Motor neuron (in vitro differentiated cells): Measurements from ENCODE around the gene DNASE1L2. TPM values are rescaled to one million over a fixed set of nuclear protein-coding genes. Genes with fewer than 3 reads are reported as not detected.
A peak's percentile ranks its signal among the peaks of the same experiment; 100 is the strongest.

Source experiments
- ATAC-seq, 8 experiments: fragments of 200-7000 bp; cut with Tn5 transposase; replicated peaks in 6 of 8; 2 replicates each; pipeline ENCODE4 v1.8.0; 2021; ENCODE audit warnings: mild to moderate bottlenecking in 8 of 8, moderate library complexity in 8 of 8
- H3K27ac ChIP-seq, 2 donors: fragments of 250-450 bp; sonication (Bioruptor Pico); 2 replicates each; pipeline ENCODE4 v1.9.0; 2021; ENCODE audit warnings: antibody characterized with exemption in 2 of 2, mild to moderate bottlenecking in 2 of 2, moderate library complexity in 1 of 2
- H3K4me1 ChIP-seq, 2 donors: fragments of 250-450 bp; sonication (Bioruptor Pico); replicated peaks in 1 of 2; 2 replicates each; pipeline ENCODE4 v1.6.1; 2021; ENCODE audit warnings: antibody characterized with exemption in 2 of 2, mild to moderate bottlenecking in 2 of 2, moderate library complexity in 1 of 2
- H3K4me3 ChIP-seq, 5 donors: fragments of 250-450 bp; sonication (Bioruptor Pico); 2 replicates each; pipeline ENCODE4 v1.9.0; 2021; ENCODE audit warnings: antibody characterized with exemption in 5 of 5, mild to moderate bottlenecking in 5 of 5, moderate library complexity in 4 of 5
- WGBS, 10 experiments: fragments of 450-650 bp; shearing (Covaris generic); methylation state at CpG; one replicate each; pipeline ENCODE4 v1.0.0; 2022; 5-methylcytosine and 5-hydroxymethylcytosine counted together
- in situ Hi-C, 9 experiments: fragments of 400-800 bp; cut with MboI; loops; one replicate each; pipeline ENCODE4 v1.15.0; 2021; ENCODE audit warnings: low sequenced_read_pairs in 9 of 9, low pct_unique_long_range_greater_than_20kb in 2 of 9; ENCODE audit not compliant: unreplicated experiment in 9 of 9
- total RNA-seq, 8 experiments: library from RNA; unstranded; fragments of 300-600 nt; gene quantifications; 2 replicates each; pipeline versions ENCODE4 v1.2.3 to v1.2.4, GENCODE V29; 2022

Gene DNASE1L2
- total RNA-seq, 8 experiments from 2014 or later: 0.61 to 3.0 (median 1.2) TPM

DNA sequence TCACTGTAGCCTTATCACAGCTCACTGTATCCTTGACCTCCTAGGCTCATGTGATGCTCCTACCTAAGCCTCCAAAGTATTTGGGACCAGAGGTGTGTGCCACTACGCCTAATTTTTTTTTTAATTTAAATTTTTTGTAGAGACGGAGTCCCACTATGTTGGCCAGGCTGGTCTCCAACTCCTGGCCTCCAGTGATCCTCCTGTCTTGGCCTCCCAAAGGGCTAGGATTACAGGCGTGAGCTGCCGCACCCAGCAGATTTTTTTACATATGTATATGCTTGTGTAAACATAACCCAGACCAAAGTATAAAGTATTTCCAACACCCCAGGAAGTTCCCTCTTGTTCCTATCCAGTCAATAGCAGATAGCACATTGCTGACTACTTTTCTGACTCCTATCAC lies 19.9 kb upstream of the DNASE1L2 start:
- in situ Hi-C loops: no loop called here
- Histone ChIP-seq H3K4me3 (no peak overlapping the region), H3K27ac (peak overlapping the region in 1 of 2 donors; percentile 91), H3K4me1 (peaks cover 14 to 17% of the 10 kb centered on the region in 2 donors)
- 82 to 100% (median 92%) methylated on average over 1 to 4 of the region's 4 CpGs; no CpG with 5 or more reads in 5 of the 10 experiments for WGBS, 10 experiments
- no peak for ATAC-seq

DNA sequence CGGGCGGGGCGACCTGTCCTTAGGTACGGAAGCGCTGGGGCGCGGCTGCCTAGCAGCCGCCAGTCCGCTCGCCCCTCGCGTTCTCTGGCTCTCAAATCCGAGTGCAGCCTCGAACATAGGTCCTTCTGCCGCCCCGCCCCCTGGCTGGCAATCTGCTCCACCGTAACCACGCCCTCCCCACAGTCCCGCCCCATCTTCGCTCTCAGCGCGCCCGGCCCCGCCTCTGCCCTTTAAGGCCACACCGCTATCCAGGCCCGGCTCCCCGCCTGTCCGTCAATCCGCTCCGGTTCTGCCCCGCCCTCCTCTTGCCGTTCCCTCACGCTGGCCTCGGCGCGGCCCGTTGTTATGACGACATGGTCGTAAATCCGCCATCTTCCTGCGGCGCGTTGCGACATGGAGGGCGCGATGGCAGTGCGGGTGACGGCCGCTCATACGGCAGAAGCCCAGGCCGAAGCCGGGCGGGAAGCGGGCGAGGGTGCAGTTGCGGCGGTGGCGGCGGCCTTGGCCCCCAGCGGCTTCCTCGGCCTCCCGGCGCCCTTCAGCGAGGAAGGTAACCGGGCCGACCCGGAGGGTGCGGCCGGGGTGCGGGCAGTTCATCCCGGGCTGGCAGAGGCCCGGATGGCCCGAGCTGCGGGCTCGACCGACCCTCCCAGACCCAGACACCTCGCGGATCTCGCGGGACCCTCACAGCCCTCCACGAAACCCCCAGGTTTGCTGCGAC lies 12.9 kb upstream of the DNASE1L2 start, which contains the start of gene E4F1:
Gene E4F1 (plus strand): TSS at position 371 of the 721 bp plus-strand sequence. CDS start 23 bp downstream, at position 394.
- peak within 1 kb of the TSS; percentile 80 to 91 for H3K27ac ChIP-seq
- 0 to 2% methylated on average over 5 to 13 of the region's 82 CpGs; no CpG with 5 or more reads in 8 of the 10 experiments for WGBS, 10 experiments
- in situ Hi-C loops: no loop called here
- peak within 1 kb of the TSS; percentile 70 to 92 (median 77) for H3K4me3 ChIP-seq
- ATAC-seq: peak; percentile 93 to 98 (median 96)
- peaks cover 10 to 11% of the 10 kb centered on the region in 2 donors for H3K4me1 ChIP-seq

DNA sequence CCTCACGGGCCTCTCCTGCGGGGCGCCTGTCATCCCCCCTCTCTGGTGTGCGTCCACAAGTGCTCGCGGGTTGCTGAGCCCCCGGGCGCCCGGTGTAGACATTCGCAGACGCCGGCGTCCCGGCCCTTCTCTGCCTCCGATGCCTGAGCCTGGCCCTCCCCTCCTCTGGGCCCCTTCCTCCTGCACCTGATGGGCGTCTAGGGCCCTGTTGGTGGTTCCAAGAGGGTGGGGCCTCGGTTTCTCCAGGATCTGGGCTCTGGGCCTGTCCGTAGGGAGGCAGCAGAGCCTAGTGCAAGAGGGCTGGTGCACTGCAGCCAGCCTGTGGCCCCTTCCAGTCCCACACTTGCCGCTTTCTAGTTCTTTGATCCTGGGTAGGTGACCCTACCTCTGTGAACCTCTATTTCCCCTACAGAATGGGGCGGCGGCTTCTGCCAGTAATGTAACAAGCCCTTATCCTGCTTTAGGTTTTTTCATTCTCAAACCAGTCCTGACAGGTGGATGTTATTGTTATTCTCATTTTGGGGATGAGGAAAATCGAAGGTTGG lies 12.2 kb upstream of the DNASE1L2 start:
- Histone ChIP-seq H3K4me1 (peaks cover 10 to 11% of the 10 kb centered on the region in 2 donors), H3K4me3 (peak overlapping the region; percentile 70 to 92 (median 77)), H3K27ac (peak overlapping the region; percentile 80 to 91)
- in situ Hi-C loops: no loop called here
- 0 to 31% (median 13%) methylated on average over 2 to 6 of the region's 22 CpGs; no CpG with 5 or more reads in 6 of the 10 experiments for WGBS, 10 experiments
- peak in 3 of 8 experiments; percentile 23 to 45 (median 36) for ATAC-seq

DNA sequence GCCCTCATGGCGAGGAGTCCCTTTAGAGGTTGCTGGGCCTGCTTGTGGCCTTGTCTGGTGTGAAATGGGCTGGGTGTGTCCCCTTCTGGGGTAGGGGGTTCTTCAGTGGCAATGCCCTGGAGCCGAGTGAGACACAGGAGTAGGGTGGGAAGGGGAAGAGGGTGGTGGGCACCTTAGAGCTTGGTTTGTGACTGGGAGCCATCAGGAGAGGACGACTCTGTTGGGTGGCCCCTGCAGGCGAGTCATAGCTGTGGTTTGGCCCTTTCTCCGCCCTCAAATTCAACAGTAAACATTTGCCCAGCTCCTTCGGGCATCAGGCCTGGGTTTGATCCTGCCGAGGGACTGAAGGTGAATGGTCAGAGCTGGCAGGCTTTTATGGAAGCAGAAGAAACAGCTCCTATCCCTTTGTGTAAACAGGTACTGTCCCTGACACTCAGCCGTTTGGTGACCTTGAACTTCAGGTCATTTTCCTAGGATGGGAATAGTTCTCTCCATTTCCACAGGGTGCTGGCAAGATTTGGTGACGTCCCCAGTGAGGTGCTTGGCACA lies 9.9 kb upstream of the DNASE1L2 start:
- Histone ChIP-seq H3K4me1 (peaks cover 10 to 11% of the 10 kb centered on the region in 2 donors), H3K4me3 (no peak overlapping the region), H3K27ac (no peak overlapping the region)
- 76 to 96% (median 85%) methylated on average over 1 to 4 of the region's 9 CpGs; no CpG with 5 or more reads in 4 of the 10 experiments for WGBS, 10 experiments
- in situ Hi-C loops: no loop called here
- ATAC-seq: no peak

DNA sequence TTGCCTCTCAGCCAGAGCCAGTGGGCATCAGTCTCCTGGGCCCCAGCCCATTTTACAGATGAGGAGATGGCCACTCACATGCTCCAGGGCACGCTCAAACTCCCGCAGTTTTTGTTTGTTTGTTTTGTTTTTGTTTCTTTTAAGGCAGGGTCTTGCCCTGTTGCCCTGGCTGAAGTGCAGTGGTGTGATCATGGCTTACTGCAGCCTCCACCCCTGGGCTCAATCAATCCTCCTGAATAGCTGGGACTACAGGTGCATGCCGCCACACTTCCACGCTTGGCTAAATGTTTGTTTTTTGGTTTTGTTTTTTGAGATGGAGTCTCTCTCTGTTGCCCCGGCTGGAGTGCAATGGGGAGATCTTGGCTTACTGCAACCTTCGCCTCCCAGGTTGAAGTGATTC lies 9.3 kb upstream of the DNASE1L2 start:
- Histone ChIP-seq H3K27ac (no peak overlapping the region), H3K4me3 (no peak overlapping the region), H3K4me1 (peaks cover 10 to 11% of the 10 kb centered on the region in 2 donors)
- ATAC-seq: no peak
- 81 to 100% (median 93%) methylated on average over 1 to 5 of the region's 6 CpGs; no CpG with 5 or more reads in 5 of the 10 experiments for WGBS, 10 experiments
- in situ Hi-C loops: no loop called here

DNA sequence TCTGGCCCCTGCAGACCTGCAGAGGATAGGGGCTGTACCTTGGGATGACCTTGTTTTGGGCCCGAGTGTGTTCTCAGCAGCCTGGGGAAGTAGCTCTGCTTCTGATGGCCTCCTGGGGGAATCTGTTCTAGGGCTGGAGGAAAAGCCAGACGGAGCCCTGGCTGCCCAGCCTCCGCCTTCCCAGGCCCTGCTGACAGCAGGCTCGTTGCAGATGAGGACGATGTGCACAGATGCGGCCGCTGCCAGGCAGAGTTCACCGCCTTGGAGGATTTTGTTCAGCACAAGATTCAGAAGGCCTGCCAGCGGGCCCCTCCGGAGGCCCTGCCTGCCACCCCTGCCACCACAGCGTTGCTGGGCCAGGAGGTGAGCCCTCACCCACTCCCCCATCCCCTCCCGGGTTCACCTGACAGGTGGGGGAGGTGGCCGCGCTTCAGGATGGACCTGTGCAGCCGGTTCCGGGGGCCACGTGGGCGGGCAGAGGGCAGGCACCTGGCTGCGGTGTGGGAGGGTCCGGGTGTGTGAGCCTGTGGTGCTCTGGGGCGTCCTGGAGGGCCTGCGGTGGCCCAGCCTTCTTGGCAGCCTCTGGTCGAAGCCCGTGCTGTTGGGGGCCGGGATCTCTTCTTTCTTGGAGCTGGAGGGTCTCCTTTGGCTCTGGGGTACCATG lies 8.0 kb upstream of the DNASE1L2 start:
- no peak overlapping the region for H3K27ac ChIP-seq
- H3K4me3 ChIP-seq: no peak overlapping the region
- peaks cover 10 to 11% of the 10 kb centered on the region in 2 donors for H3K4me1 ChIP-seq
- in situ Hi-C loops: no loop called here
- no peak for ATAC-seq
- whole genome bisulfite sequencing, 10 experiments: 80 to 100% (median 100%) methylated on average over 1 of the region's 25 CpGs; no CpG with 5 or more reads in 7 of the 10 experiments

DNA sequence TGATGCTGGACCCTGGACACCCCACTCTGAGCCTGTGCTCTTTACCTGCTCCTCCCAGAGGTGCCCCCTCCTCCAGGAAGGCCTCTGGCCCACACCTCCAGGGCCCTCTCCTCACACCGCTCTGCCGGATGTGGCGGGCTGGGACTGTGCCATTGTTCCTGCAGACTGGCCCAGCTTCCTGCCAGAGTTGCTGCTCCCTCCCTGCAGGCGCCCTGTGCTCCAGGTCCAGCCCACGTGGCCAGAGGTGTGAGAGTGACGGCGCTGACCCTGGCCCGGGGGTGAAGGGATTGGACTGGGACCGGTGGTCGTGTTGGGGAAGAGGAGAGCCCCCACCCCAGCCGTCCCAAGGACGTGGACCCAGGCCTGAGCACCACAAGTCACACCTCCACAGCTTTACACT lies 7.2 kb upstream of the DNASE1L2 start:
- WGBS, 10 experiments: 90 to 100% methylated on average over 2 to 8 of the region's 12 CpGs; no CpG with 5 or more reads in 8 of the 10 experiments
- no peak for ATAC-seq
- Histone ChIP-seq H3K27ac (no peak overlapping the region), H3K4me1 (peaks cover 10 to 11% of the 10 kb centered on the region in 2 donors), H3K4me3 (no peak overlapping the region)
- in situ Hi-C loops: no loop called here

DNA sequence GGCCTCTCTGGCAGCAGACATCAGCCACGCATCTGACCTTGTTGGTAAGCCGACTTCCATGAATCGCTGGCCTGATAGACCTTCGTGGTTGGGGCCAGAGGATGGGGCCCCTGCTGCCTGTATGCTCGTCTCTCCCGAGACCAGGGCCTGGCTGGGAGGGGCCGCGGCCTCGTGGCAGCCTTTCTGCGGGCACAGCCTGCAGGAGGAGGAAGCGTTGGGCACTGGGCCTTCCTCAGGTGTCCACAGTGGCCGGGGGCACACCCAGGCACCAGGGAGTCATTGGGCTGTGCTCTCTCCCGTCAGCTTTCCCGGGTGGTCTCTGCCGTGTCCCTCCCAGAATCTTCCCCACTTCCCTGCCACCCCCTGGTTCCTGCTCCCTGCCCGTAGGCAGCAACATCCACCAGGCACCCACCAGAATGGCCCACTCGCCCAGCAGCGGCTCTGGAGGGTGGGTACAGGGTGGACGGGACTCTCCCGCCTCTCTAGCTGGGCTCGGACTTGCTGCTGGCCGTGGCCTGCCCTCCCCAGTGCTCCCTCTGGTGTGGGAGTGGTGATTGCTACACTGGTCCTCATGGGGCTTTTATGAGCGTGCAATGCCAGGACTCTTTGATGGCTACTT lies 6.5 kb upstream of the DNASE1L2 start:
- H3K4me3 ChIP-seq: no peak overlapping the region
- in situ Hi-C loops: no loop called here
- H3K4me1 ChIP-seq: peaks cover 5% of the 10 kb centered on the region in 2 donors
- WGBS, 10 experiments: 80 to 100% (median 100%) methylated on average over 1 to 11 of the region's 23 CpGs; no CpG with 5 or more reads in 4 of the 10 experiments
- no peak overlapping the region for H3K27ac ChIP-seq
- no peak for ATAC-seq

DNA sequence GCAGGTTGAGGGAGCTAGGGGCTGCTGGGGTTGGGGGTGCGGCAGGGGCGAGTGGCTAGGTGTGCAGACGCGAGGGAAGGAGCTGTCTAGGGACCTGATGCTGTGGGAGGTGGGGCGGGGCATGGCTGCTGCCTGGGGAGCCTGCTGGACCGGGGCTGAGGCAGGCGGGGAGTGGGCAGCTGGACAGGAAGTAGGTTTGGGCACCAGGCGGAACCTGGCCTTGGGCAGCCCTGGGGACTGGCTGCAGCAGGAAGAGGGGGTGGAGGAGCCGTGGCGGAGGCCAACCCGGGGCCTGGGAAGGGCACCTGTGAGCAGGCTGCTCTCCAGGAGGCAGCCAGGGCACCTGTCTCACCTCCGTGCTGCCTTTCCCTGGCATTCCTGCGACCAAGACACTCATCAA lies 5.9 kb upstream of the DNASE1L2 start:
- H3K4me1 ChIP-seq: no peaks in the 10 kb centered on the region
- H3K27ac ChIP-seq: peak overlapping the region in 1 of 2 donors; percentile 51
- no peak overlapping the region for H3K4me3 ChIP-seq
- in situ Hi-C loops: no loop called here
- no CpG with 5 or more reads among the region's 13 CpGs for WGBS, 10 experiments
- ATAC-seq: no peak

DNA sequence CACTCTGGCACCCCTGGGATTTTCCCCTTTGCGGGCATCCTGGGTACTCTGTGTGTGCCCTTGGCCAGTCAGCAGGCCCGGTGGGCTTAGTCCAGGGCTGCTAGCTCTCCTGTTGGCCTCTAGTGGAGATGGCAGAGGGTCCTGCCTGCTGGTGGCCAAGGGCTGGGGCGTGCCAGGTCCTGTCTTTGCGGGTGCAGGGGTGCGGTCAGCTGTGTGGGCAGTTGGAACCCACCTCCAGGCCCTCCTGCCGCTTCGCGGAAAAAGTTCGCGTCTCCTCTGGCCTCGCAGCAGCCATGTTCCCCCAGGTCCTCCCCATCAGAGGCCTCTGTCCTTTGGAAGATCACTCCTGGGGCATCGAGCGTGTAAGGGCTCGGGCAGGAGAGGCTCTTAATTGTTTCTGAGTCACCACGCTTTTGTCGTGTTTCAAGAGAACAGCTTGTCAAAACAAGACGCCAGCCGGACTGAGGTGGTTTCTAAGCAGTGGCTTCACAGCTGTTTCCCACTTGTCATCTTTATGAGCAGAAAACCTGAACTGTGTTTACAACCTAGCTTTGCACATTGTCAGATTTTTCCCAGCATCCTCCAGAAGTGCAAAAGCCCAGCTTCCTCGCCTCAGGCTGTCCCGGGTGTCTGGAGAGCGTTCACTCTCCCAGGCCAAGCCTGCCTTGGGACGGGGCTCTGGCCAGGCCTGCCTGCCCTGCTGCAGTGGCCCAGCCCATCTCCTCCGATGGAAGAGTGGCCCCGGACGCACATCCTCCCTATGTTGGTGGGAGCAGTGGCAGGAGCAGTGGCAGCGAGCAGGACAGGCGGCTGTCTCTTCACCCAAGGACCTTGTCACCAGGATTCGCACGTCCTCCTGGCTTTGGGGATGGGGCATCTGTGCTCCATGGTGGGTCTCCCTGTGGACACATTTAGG lies 5.0 kb upstream of the DNASE1L2 start:
- peak in 5 of 8 experiments; percentile 56 to 82 (median 63) for ATAC-seq
- WGBS, 10 experiments: 65 to 93% (median 83%) methylated on average over 2 to 15 of the region's 29 CpGs; no CpG with 5 or more reads in 2 of the 10 experiments
- Histone ChIP-seq H3K27ac (peak overlapping the region in 1 of 2 donors; percentile 51), H3K4me3 (no peak overlapping the region), H3K4me1 (peaks cover 3 to 6% of the 10 kb centered on the region in 2 donors)
- in situ Hi-C loops: no loop called here

DNA sequence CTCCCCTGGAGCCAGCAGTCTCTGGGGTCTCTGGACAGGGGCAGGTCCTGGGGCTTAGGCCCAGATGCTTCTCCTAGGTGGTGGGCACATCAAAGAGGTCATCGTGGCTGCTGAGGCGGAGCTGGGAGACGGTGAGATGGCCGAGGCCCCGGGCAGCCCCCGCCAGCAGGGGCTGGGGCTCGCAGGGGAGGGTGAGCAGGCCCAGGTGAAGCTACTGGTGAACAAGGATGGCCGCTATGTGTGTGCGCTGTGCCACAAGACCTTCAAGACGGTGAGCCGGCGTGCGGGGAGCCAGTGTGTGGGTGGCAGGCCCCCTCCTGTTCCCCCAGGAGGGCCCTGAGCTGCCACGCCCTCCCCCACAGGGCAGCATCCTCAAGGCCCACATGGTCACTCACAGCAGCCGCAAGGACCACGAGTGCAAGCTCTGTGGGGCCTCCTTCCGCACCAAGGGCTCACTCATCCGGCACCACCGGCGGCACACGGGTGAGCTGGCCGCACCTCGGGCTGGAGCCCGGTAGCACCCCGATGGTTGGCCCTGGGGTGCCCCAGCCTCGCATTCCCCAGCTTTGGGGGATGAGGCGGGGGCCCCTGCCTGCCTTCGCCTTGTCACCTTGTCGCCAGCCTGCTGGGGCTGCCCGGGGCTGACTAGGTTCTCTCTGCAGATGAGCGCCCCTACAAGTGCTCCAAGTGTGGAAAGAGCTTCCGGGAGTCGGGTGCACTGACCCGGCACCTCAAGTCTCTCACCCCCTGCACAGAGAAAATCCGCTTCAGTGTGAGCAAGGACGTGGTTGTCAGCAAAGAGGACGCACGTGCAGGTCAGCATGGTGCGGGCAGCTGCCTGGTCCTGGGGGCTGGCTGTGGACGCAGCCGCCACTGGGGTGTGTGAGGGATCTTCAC lies 3.9 kb upstream of the DNASE1L2 start:
- Histone ChIP-seq H3K4me3 (no peak overlapping the region), H3K27ac (no peak overlapping the region), H3K4me1 (peaks cover 13 to 15% of the 10 kb centered on the region in 2 donors)
- ATAC-seq: no peak
- in situ Hi-C loops: no loop called here
- 90 to 95% methylated on average over 2 to 4 of the region's 41 CpGs; no CpG with 5 or more reads in 8 of the 10 experiments for WGBS, 10 experiments
